Measurements from ENCODE around the gene CCDC141.

The CCDC141 gene

DNA sequence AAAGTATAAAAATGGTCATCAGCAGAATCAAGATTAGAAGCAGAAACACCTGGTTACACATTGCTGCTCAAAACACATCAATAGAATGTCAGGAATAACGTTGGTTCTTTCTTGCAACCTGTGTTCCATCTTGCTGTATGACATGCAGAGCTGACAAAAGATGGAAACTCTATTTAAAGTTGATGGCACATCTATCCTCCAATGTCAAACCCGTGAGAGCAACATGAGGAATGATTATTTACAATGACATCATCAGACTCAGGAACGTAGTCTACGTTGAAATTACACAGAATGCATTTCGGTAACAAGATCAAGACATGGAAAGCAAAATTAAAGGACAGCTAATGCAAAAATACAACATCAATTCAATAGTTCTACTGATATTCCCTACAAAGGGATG, 216.6 kb downstream of the CCDC141 start:
- in situ Hi-C loops (cut with MboI; ENCODE audit: low sequenced_read_pairs): no loop called here

DNA sequence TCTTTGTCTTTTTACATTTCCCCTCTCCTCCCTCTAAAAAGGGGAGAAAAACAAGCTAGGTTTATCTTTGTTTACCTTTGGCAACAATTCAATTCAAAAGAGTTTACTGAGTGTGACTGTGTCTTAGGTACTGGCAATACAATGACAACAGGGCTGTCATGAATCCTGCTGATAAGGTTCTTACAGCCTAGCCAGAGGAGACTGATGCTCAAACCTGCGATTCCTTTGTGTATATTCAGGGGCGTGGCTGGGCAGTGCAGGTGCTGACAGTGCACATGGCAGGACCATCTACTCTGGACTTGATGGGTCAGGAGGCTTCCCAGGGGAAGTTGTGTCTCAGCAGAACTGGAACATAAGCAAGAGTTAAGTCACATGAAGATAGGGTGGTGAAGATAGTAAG, 219.5 kb downstream of the CCDC141 start:
- in situ Hi-C loops (cut with MboI; ENCODE audit: low sequenced_read_pairs): no loop called here

DNA sequence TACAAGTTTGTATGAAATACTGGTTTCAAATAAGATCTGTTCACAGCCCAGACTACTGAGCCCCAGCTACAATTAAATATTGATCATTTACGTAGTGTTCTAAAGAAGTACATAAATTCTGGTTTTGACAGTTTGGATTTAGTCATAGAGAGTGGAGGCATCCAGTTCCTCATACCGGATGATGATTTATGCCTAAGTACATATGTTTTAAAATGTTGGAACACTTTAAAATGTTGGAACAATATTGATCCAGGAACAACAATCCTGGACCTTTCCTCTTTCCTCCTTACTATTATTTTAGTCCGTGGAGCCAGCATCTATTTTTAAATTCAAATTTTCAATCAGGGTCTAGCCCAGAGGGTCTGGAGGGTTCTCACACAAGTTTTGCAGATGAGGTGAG, 220.0 kb downstream of the CCDC141 start:
- in situ Hi-C loops (cut with MboI; ENCODE audit: low sequenced_read_pairs): no loop called here

DNA sequence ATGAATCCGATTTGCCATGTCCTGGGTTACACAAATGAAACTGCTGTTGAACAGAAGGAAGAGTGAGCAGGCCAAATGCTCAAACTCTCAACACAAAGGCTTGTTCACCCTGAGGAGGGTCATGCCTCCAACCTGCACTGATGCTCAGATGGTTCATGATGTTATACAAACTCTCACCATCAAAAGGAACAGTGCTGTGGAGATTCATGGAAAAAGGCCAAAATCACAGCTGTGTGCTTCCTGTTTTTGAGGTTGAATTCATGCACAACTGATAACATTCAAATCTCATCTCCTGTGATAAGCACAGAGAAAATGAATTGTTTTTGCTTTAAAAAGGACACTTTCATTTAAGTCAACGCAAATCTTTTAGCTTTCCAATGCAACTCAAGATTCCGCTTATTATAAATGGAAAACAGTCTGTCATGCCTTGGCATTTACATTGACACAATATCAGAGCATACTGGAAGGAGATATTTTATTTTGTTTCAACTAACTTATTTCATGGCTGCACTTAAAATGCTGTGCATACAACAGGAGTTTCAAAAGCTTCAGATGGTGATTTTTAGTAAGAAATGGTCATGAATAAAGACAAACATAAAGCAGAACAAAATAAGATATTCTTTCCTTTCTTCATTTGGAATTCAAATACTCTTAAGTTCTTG, 220.5 kb downstream of the CCDC141 start:
- in situ Hi-C loops (cut with MboI; ENCODE audit: low sequenced_read_pairs): no loop called here

DNA sequence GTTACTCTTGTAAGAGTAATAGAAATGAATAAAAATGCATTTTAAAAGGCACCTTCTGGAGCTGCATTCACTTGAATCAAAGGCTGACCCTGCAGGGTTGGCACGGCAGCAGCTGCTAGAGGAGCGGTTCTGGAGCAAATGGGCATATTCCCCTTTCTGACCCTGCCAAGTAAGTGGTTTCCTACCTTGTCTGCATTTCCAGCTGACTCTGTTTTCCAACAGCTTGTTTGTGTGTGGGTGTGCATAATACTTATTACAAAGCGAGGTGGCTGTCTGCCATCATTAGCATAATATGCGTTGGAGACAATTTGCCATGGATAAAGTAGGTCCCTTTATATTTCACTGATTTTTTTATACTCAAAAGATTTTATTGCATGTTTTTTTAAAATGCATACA, 221.5 kb downstream of the CCDC141 start:
- in situ Hi-C loops (cut with MboI; ENCODE audit: low sequenced_read_pairs): no loop called here

DNA sequence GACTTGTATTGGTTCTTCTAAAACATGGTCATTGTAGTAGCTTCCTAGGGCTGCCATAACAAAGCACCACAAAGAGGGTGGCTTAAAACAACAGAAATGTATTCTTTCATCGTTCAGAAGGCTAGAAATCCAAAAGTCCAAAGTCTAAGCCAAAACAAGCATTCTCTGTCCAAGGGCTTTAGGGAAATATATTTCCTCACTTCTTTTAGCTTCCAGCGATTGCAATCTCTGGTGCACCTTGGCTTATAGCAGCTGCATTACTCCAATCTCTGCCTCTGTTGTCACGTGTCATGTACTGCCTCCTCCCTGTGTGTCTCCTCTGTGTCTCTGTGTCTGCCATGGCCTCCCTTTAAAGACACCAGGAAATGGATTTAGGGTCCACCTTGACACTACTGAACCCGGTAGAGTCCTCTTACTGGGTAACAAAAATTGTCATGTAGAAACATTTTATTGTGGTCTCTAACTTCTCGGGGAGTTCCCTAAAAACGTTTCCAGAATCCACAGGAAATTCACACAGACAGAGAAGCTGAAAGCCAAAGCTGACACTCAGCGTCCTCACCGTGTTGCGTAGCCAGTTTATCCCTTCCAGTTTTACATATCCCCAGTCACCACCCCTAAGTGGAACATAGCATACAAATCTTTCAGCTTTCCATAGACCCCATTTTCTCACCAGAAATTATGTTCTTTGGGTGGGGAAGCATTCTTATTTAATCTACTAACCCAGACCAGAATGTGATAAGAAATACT, 222.0 kb downstream of the CCDC141 start:
- in situ Hi-C loops (cut with MboI; ENCODE audit: low sequenced_read_pairs): no loop called here

DNA sequence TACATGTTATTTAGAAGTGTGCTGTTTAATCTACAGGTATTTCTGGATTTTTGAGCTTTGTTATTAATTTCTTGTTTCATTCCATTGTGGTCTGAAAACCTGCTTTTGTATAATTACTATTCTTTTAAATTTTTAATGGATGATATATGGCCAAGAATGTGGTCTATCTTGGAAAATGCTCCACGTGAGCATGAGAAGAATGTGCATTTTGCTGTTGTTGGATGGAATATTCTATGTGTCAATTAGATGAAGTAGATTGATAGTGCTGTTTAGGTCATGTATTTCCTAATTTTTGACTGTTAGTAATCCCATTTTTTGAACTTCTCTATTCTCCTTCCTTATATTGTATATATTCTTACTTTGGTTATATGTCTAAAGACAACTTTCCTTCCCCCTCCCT, 222.8 kb downstream of the CCDC141 start:
- in situ Hi-C loops (cut with MboI; ENCODE audit: low sequenced_read_pairs): no loop called here

DNA sequence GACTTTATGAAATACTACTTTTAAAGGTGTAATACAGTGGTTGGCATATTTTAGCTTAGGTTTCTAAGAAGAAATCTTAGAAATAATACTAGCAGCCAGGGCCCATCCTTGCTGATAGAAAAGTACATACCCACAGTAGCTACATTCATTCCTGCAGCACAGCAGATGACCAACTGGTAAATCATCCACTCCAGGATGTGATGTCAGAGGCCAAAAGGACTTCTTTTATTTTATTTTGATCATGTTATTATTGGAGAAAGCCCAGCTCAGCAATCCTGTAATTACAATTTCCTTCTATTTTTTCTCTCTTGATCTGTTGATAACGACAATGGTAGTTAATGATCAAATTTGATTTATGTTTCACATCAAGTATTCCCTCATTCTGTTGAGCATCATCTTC, 224.8 kb downstream of the CCDC141 start:
- in situ Hi-C loops (cut with MboI; ENCODE audit: low sequenced_read_pairs): no loop called here

DNA sequence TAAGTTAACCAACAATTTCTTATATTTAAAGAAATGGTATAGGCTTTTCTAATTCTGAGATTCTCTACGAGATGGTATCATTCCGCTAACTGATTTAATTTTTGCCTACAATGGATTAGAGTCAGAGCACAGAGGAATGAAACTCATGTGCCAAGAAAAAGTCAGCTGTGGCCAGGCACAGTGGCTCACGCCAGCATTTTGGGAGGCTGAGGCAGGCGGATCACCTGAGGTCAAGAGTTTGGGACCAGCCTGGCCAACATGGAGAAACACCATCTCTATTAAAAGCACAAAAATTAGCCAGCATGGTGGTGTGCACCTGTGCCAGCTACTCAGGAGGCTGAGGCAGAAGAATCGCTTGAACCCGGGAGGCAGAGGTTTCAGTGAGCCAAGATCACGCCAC, 225.8 kb downstream of the CCDC141 start:
- in situ Hi-C loops (cut with MboI; ENCODE audit: low sequenced_read_pairs): no loop called here

DNA sequence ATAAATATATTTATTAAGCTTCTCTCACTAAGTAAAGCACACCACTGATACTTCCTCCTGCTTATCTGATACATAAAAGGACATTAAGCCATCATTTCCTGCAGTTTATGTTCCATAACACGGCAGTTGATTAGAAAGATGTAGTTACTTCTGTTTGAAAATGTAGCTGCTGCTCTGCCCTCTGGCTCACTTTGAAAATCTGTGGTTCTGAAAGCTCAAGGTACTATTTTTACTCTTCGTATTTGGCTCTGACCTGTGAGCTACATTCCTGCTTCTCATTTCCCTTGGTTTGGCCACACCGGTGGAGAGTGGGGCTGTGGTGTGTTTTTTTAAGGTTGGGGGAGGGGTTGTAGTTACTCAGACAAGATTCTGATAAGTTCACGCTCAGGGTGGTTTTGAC, 229.9 kb downstream of the CCDC141 start:
- in situ Hi-C loops (cut with MboI; ENCODE audit: low sequenced_read_pairs): no loop called here

DNA sequence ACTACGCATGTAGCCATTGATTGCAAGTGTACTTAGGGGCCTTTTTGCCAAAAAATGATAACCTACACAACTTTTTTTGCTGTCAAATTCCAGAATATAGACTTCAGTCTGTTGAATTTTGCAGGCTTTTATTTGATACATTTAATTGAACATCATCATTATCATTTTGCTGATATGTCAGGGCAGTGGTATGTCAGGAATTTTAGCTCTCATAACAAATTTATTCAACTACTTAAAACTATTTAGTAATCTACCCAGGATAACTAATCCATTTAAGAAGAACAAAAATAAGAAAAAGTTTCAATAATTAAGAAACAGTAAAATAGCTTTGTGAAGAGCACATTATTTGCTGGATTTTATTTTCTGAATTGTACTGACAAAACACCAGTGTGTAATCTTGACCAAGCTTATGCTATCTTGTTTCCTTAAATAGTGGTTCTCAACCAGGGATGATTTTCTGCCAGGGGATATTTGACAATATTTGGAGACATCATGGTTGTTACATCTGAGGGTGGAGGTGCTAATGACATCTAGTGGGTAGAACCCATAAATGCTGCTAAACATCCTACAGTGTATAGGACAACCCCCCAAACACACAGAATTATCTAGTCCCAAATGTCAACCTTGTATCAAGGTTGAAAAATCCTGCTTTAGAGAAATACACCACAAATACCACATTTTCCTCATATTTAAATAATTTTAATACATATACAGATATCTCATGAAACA, 230.6 kb downstream of the CCDC141 start:
- in situ Hi-C loops (cut with MboI; ENCODE audit: low sequenced_read_pairs): no loop called here

DNA sequence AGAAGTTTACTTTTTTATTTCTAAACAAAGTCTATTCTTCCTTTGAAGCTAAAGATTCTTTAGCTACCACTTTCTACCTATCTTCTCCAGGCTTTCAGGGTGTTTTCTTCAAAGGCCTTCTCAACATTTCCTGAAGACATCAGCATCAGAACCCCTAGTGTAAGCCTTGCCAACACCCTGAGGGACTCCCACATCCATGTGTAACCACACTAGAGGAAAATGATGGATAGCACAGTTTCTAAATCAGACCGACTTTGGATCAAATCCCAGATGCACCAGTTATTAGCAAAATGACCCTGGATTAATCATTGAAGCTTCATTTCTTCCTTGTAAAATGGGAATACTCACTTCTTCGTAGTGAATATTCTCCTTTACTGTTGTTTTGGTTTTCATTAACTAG, 238.0 kb downstream of the CCDC141 start:
- in situ Hi-C loops (cut with MboI; ENCODE audit: low sequenced_read_pairs): no loop called here

DNA sequence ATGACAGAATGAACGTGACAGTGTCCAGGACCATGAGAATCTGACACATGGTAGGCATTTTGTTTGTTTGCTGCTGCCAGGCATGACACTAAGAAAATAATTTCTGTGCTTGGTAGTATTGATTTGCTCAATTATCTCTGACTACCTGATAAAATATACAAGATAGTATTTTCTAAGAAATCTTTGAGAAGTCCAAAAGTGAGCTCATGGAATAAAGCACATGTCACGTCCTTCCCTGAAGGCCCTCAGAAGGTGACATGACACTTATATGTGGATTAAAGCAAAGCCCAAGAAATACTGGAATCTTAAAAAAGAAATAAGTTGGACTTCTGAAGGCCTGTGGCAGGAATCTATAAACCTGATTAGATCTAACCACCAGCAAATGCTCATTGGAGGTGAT, 238.9 kb downstream of the CCDC141 start:
- in situ Hi-C loops (cut with MboI; ENCODE audit: low sequenced_read_pairs): no loop called here

DNA sequence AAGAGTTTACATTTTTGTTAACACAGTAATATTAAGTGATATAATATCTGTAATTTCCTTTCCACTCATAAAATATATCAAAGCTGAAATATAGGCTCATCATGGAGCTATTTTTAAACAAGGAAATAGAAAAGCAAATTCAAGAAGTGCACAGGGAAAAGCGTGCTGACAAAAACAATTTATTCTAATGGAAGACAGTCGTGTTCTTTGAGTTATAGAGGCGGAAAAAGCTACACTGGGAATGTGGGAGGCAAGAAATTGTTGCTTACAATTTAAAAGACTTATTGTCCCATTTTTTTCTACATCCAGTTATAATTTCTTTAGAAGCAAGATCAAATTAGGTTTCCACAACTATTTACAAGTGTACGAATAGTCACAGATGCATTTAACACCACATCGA, 239.5 kb downstream of the CCDC141 start:
- in situ Hi-C loops (cut with MboI; ENCODE audit: low sequenced_read_pairs): no loop called here

DNA sequence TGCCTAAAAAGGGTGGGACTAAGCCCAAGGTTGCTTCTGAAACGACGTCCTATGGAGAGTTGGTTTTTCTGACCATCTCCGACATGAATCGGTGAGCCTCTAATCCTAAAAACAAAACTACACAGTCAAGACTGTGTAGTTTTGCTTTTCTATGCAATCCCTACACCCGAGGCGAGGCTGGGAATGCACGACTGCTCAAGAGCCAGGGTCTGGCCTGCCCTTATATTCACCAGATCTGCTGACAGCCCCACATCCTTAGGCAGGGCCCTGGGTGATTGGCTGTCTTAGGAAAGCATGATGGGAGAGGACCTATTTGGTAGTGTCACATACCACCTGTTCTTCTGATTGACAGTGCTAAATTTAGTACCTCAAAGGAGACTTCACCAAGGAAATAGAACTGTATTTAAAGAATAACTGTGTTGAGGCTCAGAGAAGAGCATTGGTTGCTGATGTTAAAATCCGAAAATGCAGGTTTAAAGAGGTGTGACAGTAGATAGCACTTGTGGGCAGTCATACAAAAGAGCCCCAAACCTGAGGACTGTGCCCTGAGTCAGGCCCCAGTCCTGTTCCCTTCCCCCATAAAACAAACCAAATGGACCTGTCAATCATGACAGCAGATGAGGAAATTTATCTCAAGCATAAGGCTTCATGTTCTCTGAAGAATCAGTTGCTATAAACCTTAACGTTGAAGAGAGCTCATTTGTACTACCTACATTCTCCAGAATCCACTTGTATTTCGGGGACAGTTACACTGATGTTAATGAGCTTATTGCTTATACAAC, 242.5 kb downstream of the CCDC141 start, which contains the start of gene TTN:
Gene TTN, minus strand, starts transcription at position 197 of the 782 bp plus-strand sequence. CDS start 2,781 bp downstream, outside the sequence.
- in situ Hi-C loops (cut with MboI; ENCODE audit: low sequenced_read_pairs): no loop called here

DNA sequence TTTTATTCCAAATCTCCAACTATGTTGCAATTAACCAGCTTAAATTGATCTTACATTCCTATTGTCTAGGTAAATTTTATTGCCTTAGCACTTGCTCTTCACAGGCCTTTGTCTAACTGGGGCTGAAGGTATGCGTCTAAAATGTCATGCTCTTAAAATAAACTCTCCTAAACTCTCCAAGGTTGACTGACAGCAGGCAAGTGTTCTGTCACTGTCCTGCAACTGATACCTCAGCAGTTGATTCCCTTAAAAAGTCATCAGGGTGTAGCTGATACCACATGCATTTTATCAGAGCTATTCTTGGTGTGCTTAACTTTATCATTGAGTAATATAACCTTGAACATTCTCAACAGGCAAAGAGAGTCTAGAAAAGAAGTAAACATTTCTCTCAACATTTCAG, 243.4 kb downstream of the CCDC141 start:
- in situ Hi-C loops (cut with MboI; ENCODE audit: low sequenced_read_pairs): no loop called here

DNA sequence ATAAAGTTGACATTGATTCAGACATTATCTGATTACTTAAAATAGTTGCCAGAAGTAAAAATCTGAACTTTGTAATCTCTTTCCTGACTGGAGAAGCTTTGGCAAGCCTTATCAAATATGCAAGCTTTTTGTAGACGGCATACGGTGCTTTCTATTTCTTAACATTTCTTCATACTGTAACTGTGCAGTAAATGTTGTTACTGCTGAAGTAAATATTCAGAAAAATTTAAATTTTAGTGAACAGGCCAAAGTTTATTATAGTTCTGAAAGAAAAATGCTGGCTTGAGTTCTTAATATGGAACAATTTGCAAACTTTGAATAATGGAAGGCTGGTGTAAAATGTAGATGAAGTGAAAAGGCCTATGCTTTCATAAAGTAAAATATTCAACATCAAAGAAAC, 244.5 kb downstream of the CCDC141 start:
- in situ Hi-C loops (cut with MboI; ENCODE audit: low sequenced_read_pairs): no loop called here

DNA sequence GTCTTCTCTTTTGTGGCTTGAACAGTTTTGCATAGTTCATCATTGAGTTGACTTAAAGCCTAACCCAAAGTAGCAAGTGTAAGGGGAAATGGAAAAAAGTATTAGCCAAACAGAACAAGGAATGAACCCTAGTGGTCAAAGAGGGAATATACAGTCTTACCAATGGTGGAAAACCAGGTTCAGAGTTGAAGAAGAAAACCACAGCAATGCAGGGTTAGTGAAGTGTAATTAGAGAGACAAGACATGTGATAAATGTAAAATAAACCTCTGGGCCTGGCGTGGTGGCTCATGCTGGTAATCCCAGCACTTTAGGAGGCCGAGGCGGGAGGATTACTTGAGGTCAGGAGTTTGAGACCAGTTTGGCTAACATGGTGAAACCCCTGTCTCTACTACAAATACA, 245.1 kb downstream of the CCDC141 start:
- in situ Hi-C loops (cut with MboI; ENCODE audit: low sequenced_read_pairs): no loop called here

DNA sequence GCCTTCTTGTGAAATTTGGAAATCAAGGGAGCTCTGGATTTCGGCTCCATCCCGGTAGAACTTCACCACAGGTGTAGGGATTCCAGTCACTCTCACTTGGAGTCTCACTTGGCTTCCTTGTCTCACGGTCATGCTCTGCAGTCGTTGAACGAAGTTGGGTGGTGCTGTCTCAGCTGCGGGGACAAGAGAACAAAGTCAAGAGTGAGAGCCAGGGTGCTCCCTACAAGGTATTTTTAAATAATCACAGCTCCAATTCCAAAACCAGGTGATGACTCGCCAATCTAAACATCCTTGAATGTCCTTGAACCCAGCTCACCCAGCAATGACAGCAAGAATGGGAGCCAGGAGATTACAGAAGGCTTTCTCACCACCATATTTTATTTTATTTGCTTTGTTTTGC, 249.4 kb downstream of the CCDC141 start:
- in situ Hi-C loops (cut with MboI; ENCODE audit: low sequenced_read_pairs): no loop called here

DNA sequence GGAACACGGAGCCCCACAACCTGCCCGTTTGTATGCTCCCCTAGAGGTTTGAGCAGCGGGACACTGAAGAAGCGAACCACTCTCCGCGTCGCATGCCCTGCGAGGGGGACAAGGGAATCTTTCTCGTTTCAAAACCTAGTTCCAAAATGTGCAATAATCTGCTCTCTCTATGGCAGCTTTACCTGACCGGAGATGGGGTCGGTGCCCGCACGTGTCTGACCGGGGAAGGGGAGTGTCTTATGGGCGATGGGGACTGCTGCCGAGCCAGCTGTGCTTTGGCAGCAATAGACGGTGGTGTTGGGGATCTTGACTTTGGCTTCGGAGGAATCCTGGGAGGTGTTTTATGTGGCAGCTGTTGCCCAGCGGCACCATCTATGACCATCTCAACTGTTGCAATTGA, 250.6 kb downstream of the CCDC141 start:
- in situ Hi-C loops (cut with MboI; ENCODE audit: low sequenced_read_pairs): no loop called here

DNA sequence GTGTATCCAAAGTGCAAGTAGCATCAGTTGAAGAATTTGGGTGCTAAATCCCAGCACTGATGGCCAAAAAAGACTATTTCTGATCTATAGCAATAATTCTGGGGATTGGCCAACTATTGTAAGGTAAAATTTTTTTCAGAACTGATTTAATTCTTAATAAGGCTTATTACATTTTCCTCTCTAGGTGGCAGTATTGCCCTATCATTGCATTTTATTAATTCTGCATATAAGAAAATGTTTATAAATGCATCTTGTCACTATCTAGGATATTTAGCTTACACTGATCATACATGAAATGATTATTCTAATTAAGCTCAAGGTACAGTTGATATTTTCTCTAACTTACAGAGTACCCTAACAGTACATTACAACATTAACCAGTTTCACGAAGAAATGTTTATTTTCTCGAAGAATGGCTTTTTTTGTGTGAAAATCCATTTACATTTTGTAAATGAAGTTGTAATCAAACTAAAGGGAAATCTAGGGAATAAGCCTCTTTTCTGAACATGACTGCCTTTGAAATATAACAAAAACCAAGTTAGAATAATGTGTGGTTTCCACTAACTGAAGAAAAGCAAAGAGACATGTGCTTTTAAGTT, 253.8 kb downstream of the CCDC141 start:
- in situ Hi-C loops (cut with MboI; ENCODE audit: low sequenced_read_pairs): no loop called here

Measured in HL-60/S4 treated with phorbol 12-myristate 13-acetate at 8.2 ng/mL for 4 days and 3 days (cell line).